ENCODE results near the gene HNRNPH2. TPM values are rescaled to one million over a fixed set of nuclear protein-coding genes. Genes with fewer than 3 reads are reported as not detected.
A peak's percentile ranks its signal among the peaks of the same experiment; 100 is the strongest.

HNRNPH2 gene
- polyA plus RNA-seq, 1 of the 3 experiments (the other 2 are of a cell fraction): 32.5 TPM

GRCh38 chrX:101390664-101391525 is 17.1 kb upstream of the HNRNPH2 start, which contains the start of gene RPL36A (continued):
- TF ChIP-seq CTCF (IDR thresholded peaks at IDR 0.05) (peak; percentile 89), REST (IDR thresholded peaks at IDR 0.05; ENCODE audit: low read depth, low read length) (peak; percentile 68), RFX5 (IDR thresholded peaks at IDR 0.05; ENCODE audit: low read length) (peak; percentile 57; the same call in 1 of the 2 replicates), FOXJ3 (CRISPR knock-in tag; IDR thresholded peaks at IDR 0.05) (no peak)

- Histone ChIP-seq H3K36me3 (replicated peaks in 1 of 2; ENCODE audit: control insufficient read depth in 1 of 2, insufficient read depth in 2 of 2, low read length in 1 of 2) (peaks cover 35 to 37% of the 10 kb centered on the region in 2 experiments), H3K4me3 (ENCODE audit: low read depth in 2 of 2, low read length in 1 of 2) (peak overlapping the region; percentile 70 to 78), H3K79me2 (ENCODE audit: insufficient read depth) (peaks cover 22% of the 10 kb centered on the region; the same call in 1 of the 2 replicates), H4K20me1 (ENCODE audit: insufficient read depth) (peaks cover 5% of the 10 kb centered on the region), H3K27ac (ENCODE audit: low read depth in 2 of 2, low read length in 1 of 2) (peak overlapping the region; percentile 65 to 85; a peak in 3 of 4 replicates), H3K9me3 (no peaks in the 10 kb centered on the region), H3K27me3 (ENCODE audit: insufficient read depth) (peaks cover 2% of the 10 kb centered on the region; the same call in 1 of the 2 replicates), H3K9ac (peak overlapping the region; percentile 87), H3F3A (replicated peaks; ENCODE audit: insufficient read depth) (peaks cover 32% of the 10 kb centered on the region), H3K9me2 (no peaks in the 10 kb centered on the region), H3K4me1 (ENCODE audit: control insufficient read depth in 1 of 2, insufficient read depth in 2 of 2, low read depth in 1 of 2, low read length in 1 of 2) (peaks cover 8 to 10% of the 10 kb centered on the region in 2 experiments; a peak in 3 of 4 replicates), H3K4me2 (peak overlapping the region; percentile 77), H2AFZ (ENCODE audit: low read depth) (no peak overlapping the region)
- no peak for DNase-seq
- TF ChIP-seq RXRA (IDR thresholded peaks at IDR 0.05; ENCODE audit: borderline replicate concordance, low read depth) (no peak), SMC3 (IDR thresholded peaks at IDR 0.05; ENCODE audit: low read depth, low read length) (no peak), TEAD4 (IDR thresholded peaks at IDR 0.05; ENCODE audit: borderline replicate concordance, insufficient read depth) (no peak), CTCF (IDR thresholded peaks at IDR 0.05) (no peak), FOXM1 (IDR thresholded peaks at IDR 0.05; ENCODE audit: low read depth) (no peak), TCF12 (IDR thresholded peaks at IDR 0.05) (no peak), EZH2phosphoT487 (IDR thresholded peaks at IDR 0.05; ENCODE audit: borderline replicate concordance, low read depth) (no peak), RAD21 (IDR thresholded peaks at IDR 0.05; ENCODE audit: low read length) (no peak), RFX5 (IDR thresholded peaks at IDR 0.05; ENCODE audit: low read length) (no peak), PBX3 (IDR thresholded peaks at IDR 0.05) (no peak)
- ChIA-PET CTCF (no interaction called here), POLR2A (interaction anchor here (1.5 to 2.1 kb wide), 4 partner anchors 14 to 27 kb away, joined by 10 to 15 read pairs (median 10); partner anchors contain the start of genes GLA and HNRNPH2)
- 37% methylated on average over 6 of the region's 6 CpGs for WGBS (ENCODE audit: low lambda C conversion rate)
These were observed 16.2 kb upstream of the HNRNPH2 start for GRCh38 chrX:101391831-101392230.

Data from SK-N-SH (cell line).